Muscle layer of duodenum (tissue), 2 donors: ENCODE results near the gene MYL2.

Experiments
- H3K27ac ChIP-seq: one replicate; pipeline ENCODE4 v1.7.0; 2013; ENCODE audit warnings: mild to moderate bottlenecking, low read length
- H3K27me3 ChIP-seq: one replicate; pipeline ENCODE4 v1.7.0; 2013; ENCODE audit warnings: low read depth, mild to moderate bottlenecking, control low read depth, low read length
- H3K36me3 ChIP-seq, 2 donors: one replicate each; pipeline ENCODE4 v1.7.0; 2013; ENCODE audit warnings: low read length in 2 of 2, control low read depth in 1 of 2, mild to moderate bottlenecking in 1 of 2; ENCODE audit not compliant: insufficient read depth in 2 of 2, control insufficient read depth in 1 of 2
- H3K4me1 ChIP-seq, 2 donors: one replicate each; pipeline ENCODE4 v1.7.0; 2013; ENCODE audit warnings: low read length in 2 of 2, mild to moderate bottlenecking in 2 of 2, control low read depth in 1 of 2, moderate library complexity in 1 of 2; ENCODE audit not compliant: insufficient read depth in 2 of 2, control insufficient read depth in 1 of 2
- H3K4me3 ChIP-seq, 2 donors: one replicate each; pipeline ENCODE4 v1.7.0; 2013; ENCODE audit warnings: low read length in 2 of 2, low read depth in 1 of 2, mild to moderate bottlenecking in 1 of 2
- H3K9me3 ChIP-seq, 2 donors: one replicate each; pipeline ENCODE4 v1.7.0; 2013; ENCODE audit warnings: low read length in 2 of 2, control low read depth in 1 of 2, mild to moderate bottlenecking in 1 of 2; ENCODE audit not compliant: control insufficient read depth in 1 of 2
- donor health status: healthy.

Gene MYL2

GRCh38 chr12:110913119-110914056 lies 7.0 kb downstream of the MYL2 start:
- no peaks in the 10 kb centered on the region for H3K9me3 ChIP-seq
- no peaks in the 10 kb centered on the region for H3K4me1 ChIP-seq
- H3K27me3 ChIP-seq, result no peaks in the 10 kb centered on the region
- H3K36me3 ChIP-seq, result no peaks in the 10 kb centered on the region
- H3K4me3 ChIP-seq, result no peak overlapping the region
- H3K27ac ChIP-seq, result no peak overlapping the region

- Histone ChIP-seq H3K27ac (no peak overlapping the region), H3K4me1 (no peaks in the 10 kb centered on the region)
Measured at GRCh38 chr12:110912263-110912662, 8.1 kb downstream of the MYL2 start.

GRCh38 chr12:110908377-110909152 lies 11.8 kb downstream of the MYL2 start:
- Histone ChIP-seq H3K27me3 (peaks cover 3% of the 10 kb centered on the region), H3K4me1 (no peaks in the 10 kb centered on the region), H3K36me3 (no peaks in the 10 kb centered on the region), H3K4me3 (no peak overlapping the region), H3K9me3 (no peaks in the 10 kb centered on the region), H3K27ac (no peak overlapping the region)

More at GRCh38 chr12:110912263-110912662, 8.1 kb downstream of the MYL2 start:
- Histone ChIP-seq H3K9me3 (no peaks in the 10 kb centered on the region), H3K4me3 (no peak overlapping the region), H3K27me3 (no peaks in the 10 kb centered on the region), H3K36me3 (no peaks in the 10 kb centered on the region)

GRCh38 chr12:110907583-110907982 lies 12.8 kb downstream of the MYL2 start:
- H3K9me3 ChIP-seq, result no peaks in the 10 kb centered on the region
- peaks cover 3% of the 10 kb centered on the region for H3K27me3 ChIP-seq
- H3K27ac ChIP-seq, result no peak overlapping the region
- H3K4me3 ChIP-seq, result no peak overlapping the region
- H3K36me3 ChIP-seq, result no peaks in the 10 kb centered on the region
- no peaks in the 10 kb centered on the region for H3K4me1 ChIP-seq

- Histone ChIP-seq H3K4me3 (no peak overlapping the region), H3K27me3 (peaks cover 3% of the 10 kb centered on the region), H3K9me3 (no peaks in the 10 kb centered on the region), H3K4me1 (no peaks in the 10 kb centered on the region), H3K36me3 (no peaks in the 10 kb centered on the region), H3K27ac (no peak overlapping the region)
Measured at GRCh38 chr12:110906985-110907384, 13.4 kb downstream of the MYL2 start.

- Histone ChIP-seq H3K27ac (no peak overlapping the region), H3K27me3 (peaks cover 3% of the 10 kb centered on the region), H3K36me3 (no peaks in the 10 kb centered on the region), H3K4me3 (no peak overlapping the region), H3K4me1 (no peaks in the 10 kb centered on the region), H3K9me3 (no peaks in the 10 kb centered on the region)
Measured at GRCh38 chr12:110906516-110906915, 13.9 kb downstream of the MYL2 start.

- Histone ChIP-seq H3K36me3 (no peaks in the 10 kb centered on the region), H3K27ac (no peak overlapping the region), H3K4me3 (no peak overlapping the region)
Measured at GRCh38 chr12:110906083-110906482, 14.3 kb downstream of the MYL2 start.

GRCh38 chr12:110903511-110903910 lies 16.9 kb downstream of the MYL2 start:
- no peaks in the 10 kb centered on the region for H3K36me3 ChIP-seq
- no peaks in the 10 kb centered on the region for H3K4me1 ChIP-seq
- no peak overlapping the region for H3K4me3 ChIP-seq
- no peak overlapping the region for H3K27ac ChIP-seq
- peaks cover 3% of the 10 kb centered on the region for H3K27me3 ChIP-seq
- H3K9me3 ChIP-seq, result no peaks in the 10 kb centered on the region

More at GRCh38 chr12:110906083-110906482, 14.3 kb downstream of the MYL2 start:
- no peaks in the 10 kb centered on the region for H3K9me3 ChIP-seq
- H3K27me3 ChIP-seq, result peaks cover 3% of the 10 kb centered on the region
- no peaks in the 10 kb centered on the region for H3K4me1 ChIP-seq

GRCh38 chr12:110901401-110901800 lies 19.0 kb downstream of the MYL2 start:
- H3K4me1 ChIP-seq, result no peaks in the 10 kb centered on the region
- peaks cover 3% of the 10 kb centered on the region for H3K27me3 ChIP-seq
- H3K9me3 ChIP-seq, result no peaks in the 10 kb centered on the region
- H3K27ac ChIP-seq, result no peak overlapping the region
- no peak overlapping the region for H3K4me3 ChIP-seq
- H3K36me3 ChIP-seq, result no peaks in the 10 kb centered on the region

- H3K4me1 ChIP-seq, result peaks cover 0 to 4% of the 10 kb centered on the region in 2 donors
- no peak overlapping the region for H3K4me3 ChIP-seq
- H3K36me3 ChIP-seq, result no peaks in the 10 kb centered on the region
- H3K9me3 ChIP-seq, result no peaks in the 10 kb centered on the region
- no peaks in the 10 kb centered on the region for H3K27me3 ChIP-seq
- no peak overlapping the region for H3K27ac ChIP-seq
Measured at GRCh38 chr12:110896559-110896958, 23.8 kb downstream of the MYL2 start.

GRCh38 chr12:110893956-110894355 lies 26.4 kb downstream of the MYL2 start:
- Histone ChIP-seq H3K27me3 (no peaks in the 10 kb centered on the region), H3K4me3 (no peak overlapping the region), H3K4me1 (peaks cover 0 to 4% of the 10 kb centered on the region in 2 donors), H3K9me3 (no peaks in the 10 kb centered on the region), H3K27ac (no peak overlapping the region), H3K36me3 (no peaks in the 10 kb centered on the region)
